GM18517 (cell line): ENCODE results near the gene CSNK2A3.
"Not testable (repeated sequence)": the region's sequence is repeated elsewhere in the genome, so short reads cannot be mapped to it uniquely, and the experiment has no call there.

Experiments
- ATAC-seq: cut with Tn5 transposase; IDR thresholded peaks from one replicate; pipeline ENCODE4 v1.9.1; 2021; ENCODE audit warnings: mild to moderate bottlenecking, moderate library complexity; ENCODE audit not compliant: unreplicated experiment

Gene CSNK2A3

GRCh38 chr11:11380340-11380739, 27.3 kb upstream of the CSNK2A3 start:
- no peak for ATAC-seq

GRCh38 chr11:11379661-11380060, 26.6 kb upstream of the CSNK2A3 start:
- ATAC-seq, result no peak

GRCh38 chr11:11378184-11378940, 25.3 kb upstream of the CSNK2A3 start:
- no peak for ATAC-seq

GRCh38 chr11:11374358-11375148, 21.5 kb upstream of the CSNK2A3 start:
- ATAC-seq, result no peak

- no peak for ATAC-seq
Measured at GRCh38 chr11:11373934-11374333, 20.9 kb upstream of the CSNK2A3 start.

GRCh38 chr11:11372461-11372860, 19.4 kb upstream of the CSNK2A3 start:
- no peak for ATAC-seq

GRCh38 chr11:11370962-11371303, 17.9 kb upstream of the CSNK2A3 start:
- ATAC-seq, result no peak

- ATAC-seq, result no peak
Measured at GRCh38 chr11:11370255-11370961, 17.4 kb upstream of the CSNK2A3 start.

GRCh38 chr11:11366793-11367192, 13.7 kb upstream of the CSNK2A3 start:
- ATAC-seq, result no peak

GRCh38 chr11:11363674-11364073, 10.6 kb upstream of the CSNK2A3 start:
- no peak for ATAC-seq

GRCh38 chr11:11359611-11360010, 6.6 kb upstream of the CSNK2A3 start:
- no peak for ATAC-seq

- no peak for ATAC-seq
Measured at GRCh38 chr11:11356842-11357241, 3.8 kb upstream of the CSNK2A3 start.

- ATAC-seq, result not testable (repeated sequence)
Measured at GRCh38 chr11:11351851-11352250, 1.2 kb downstream of the CSNK2A3 start.

- ATAC-seq, result no peak
Measured at GRCh38 chr11:11351042-11351586, 1.9 kb downstream of the CSNK2A3 start.

GRCh38 chr11:11349870-11350337, 3.1 kb downstream of the CSNK2A3 start:
- no peak for ATAC-seq

- ATAC-seq, result no peak
Measured at GRCh38 chr11:11349106-11349825, 3.8 kb downstream of the CSNK2A3 start.

- ATAC-seq, result no peak
Measured at GRCh38 chr11:11348303-11348702, 4.7 kb downstream of the CSNK2A3 start.

GRCh38 chr11:11347592-11347991, 5.5 kb downstream of the CSNK2A3 start:
- ATAC-seq, result no peak

- ATAC-seq, result no peak
Measured at GRCh38 chr11:11346303-11346702, 6.7 kb downstream of the CSNK2A3 start.

- ATAC-seq, result no peak
Measured at GRCh38 chr11:11345099-11345498, 8.0 kb downstream of the CSNK2A3 start.

- ATAC-seq, result no peak
Measured at GRCh38 chr11:11344045-11344444, 9.0 kb downstream of the CSNK2A3 start.
